Neural cell (in vitro differentiated cells): ENCODE measurements around the gene ZNF709. TPM values are rescaled to one million over a fixed set of nuclear protein-coding genes. Genes with fewer than 3 reads are reported as not detected.

Experiments used
- H2AFZ ChIP-seq: fragments of 200-600, 300-800 bp; sonication (generic), shearing (Covaris generic); 2 replicates; pipeline ENCODE4 v1.6.0; 2014; ENCODE audit warnings: low read depth, mild to moderate bottlenecking, antibody characterized with exemption, low read length, moderate library complexity
- H3F3A ChIP-seq: fragments of 200-600 bp; shearing (Covaris generic); 2 replicates; pipeline ENCODE4 v1.6.1; 2016; ENCODE audit warnings: mild to moderate bottlenecking, moderate library complexity, mixed read lengths, antibody characterized with exemption, low read length; ENCODE audit not compliant: insufficient read depth, poor library complexity, severe bottlenecking
- H3K27ac ChIP-seq: fragments of 200-600, 300-800 bp; sonication (generic), shearing (Covaris generic); 2 replicates; pipeline ENCODE4 v1.5.1; 2014; ENCODE audit warnings: mild to moderate bottlenecking, low read length, moderate library complexity
- H3K27me3 ChIP-seq: fragments of 300-800, 200-600 bp; sonication (generic), shearing (Covaris generic); 2 replicates; pipeline ENCODE4 v1.6.0; 2014; ENCODE audit warnings: mild to moderate bottlenecking, low read depth, low read length, moderate library complexity; ENCODE audit not compliant: insufficient read depth
- H3K36me3 ChIP-seq: fragments of 300-800, 200-600 bp; sonication (generic), shearing (Covaris generic); 2 replicates; pipeline ENCODE4 v1.5.1; 2014; ENCODE audit warnings: mild to moderate bottlenecking, antibody characterized with exemption, low read length, moderate library complexity; ENCODE audit not compliant: insufficient read depth
- H3K4me2 ChIP-seq: fragments of 300-800, 200-600 bp; sonication (generic), shearing (Covaris generic); 2 replicates; pipeline ENCODE4 v1.6.0; 2014; ENCODE audit warnings: mild to moderate bottlenecking, low read length
- H3K4me3 ChIP-seq: fragments of 300-800, 200-600 bp; sonication (generic), shearing (Covaris generic); 2 replicates; pipeline ENCODE4 v1.5.1; 2014; ENCODE audit warnings: mild to moderate bottlenecking, low read length, moderate library complexity
- H3K79me2 ChIP-seq: fragments of 200-600 bp; shearing (Covaris generic); replicated peaks from 2 replicates; pipeline ENCODE4 v1.6.0; 2014; ENCODE audit warnings: mild to moderate bottlenecking, low read length, moderate library complexity; ENCODE audit not compliant: insufficient read depth
- H3K9ac ChIP-seq: fragments of 300-800, 200-600 bp; sonication (generic), shearing (Covaris generic); 2 replicates; pipeline ENCODE4 v1.6.1; 2016; ENCODE audit warnings: mild to moderate bottlenecking, low read length, mixed read lengths
- H3K9me2 ChIP-seq: fragments of 200-600 bp; shearing (Covaris generic); 2 replicates; pipeline ENCODE4 v1.6.1; 2016; ENCODE audit warnings: mild to moderate bottlenecking, low read length, mixed read lengths; ENCODE audit not compliant: insufficient read depth
- H3K9me3 ChIP-seq: fragments of 200-600, 300-800 bp; sonication (generic), shearing (Covaris generic); 2 replicates; pipeline ENCODE4 v1.6.1; 2016; ENCODE audit warnings: mild to moderate bottlenecking, mixed run types, low read length, moderate library complexity, mixed read lengths
- H4K20me1 ChIP-seq: fragments of 200-600 bp; shearing (Covaris generic); 2 replicates; pipeline ENCODE4 v1.6.1; 2016; ENCODE audit warnings: mild to moderate bottlenecking, mixed run types; ENCODE audit not compliant: insufficient read depth
- EP300 ChIP-seq: fragments of 450-650 bp; conservative IDR thresholded peaks from 2 replicates; pipeline ENCODE4 v1.6.1; 2014; ENCODE audit warnings: antibody characterized with exemption, mild to moderate bottlenecking, moderate library complexity; ENCODE audit not compliant: poor library complexity, severe bottlenecking
- EZH2 ChIP-seq: fragments of 200-600, 300-800 bp; shearing (Covaris generic), sonication (generic); IDR thresholded peaks from 2 replicates; pipeline ENCODE4 v1.6.1; 2014; ENCODE audit warnings: antibody characterized with exemption, low read length, borderline replicate concordance, mild to moderate bottlenecking; ENCODE audit not compliant: insufficient read depth, poor library complexity, severe bottlenecking
- MXI1 ChIP-seq: fragments of 450-650 bp; conservative IDR thresholded peaks from 2 replicates; pipeline ENCODE4 v1.6.1; 2014; ENCODE audit warnings: antibody characterized with exemption, mild to moderate bottlenecking; ENCODE audit not compliant: poor library complexity, severe bottlenecking
- POLR2AphosphoS5 ChIP-seq: IDR thresholded peaks from 2 replicates; pipeline ENCODE4 v1.6.1; 2012
- RAD21 ChIP-seq: fragments of 450-650 bp; conservative IDR thresholded peaks from 2 replicates; pipeline ENCODE4 v1.6.1; 2014; ENCODE audit warnings: antibody characterized with exemption, mild to moderate bottlenecking, moderate library complexity
- SMC3 ChIP-seq: fragments of 450-650 bp; conservative IDR thresholded peaks from 2 replicates; pipeline ENCODE4 v1.6.1; 2014; ENCODE audit warnings: antibody characterized with exemption, mild to moderate bottlenecking, moderate library complexity; ENCODE audit not compliant: poor library complexity
- TAF1 ChIP-seq: IDR thresholded peaks from 2 replicates; pipeline ENCODE4 v1.6.1; 2012; ENCODE audit warnings: low read depth
- polyA minus RNA-seq: library from RNA; depleted of rRNA, polyadenylated mRNA; stranded (reverse); fragments of >200 nt; gene quantifications from 2 replicates; pipeline ENCODE4 v1.2.3, GENCODE V29; 2014
- polyA plus RNA-seq: library from polyadenylated mRNA; depleted of rRNA; stranded (reverse); fragments of >200 nt; gene quantifications from 2 replicates; pipeline ENCODE4 v1.2.3, GENCODE V29; 2014
- TF ChIP-seq, protein P1 (sequence below): fragments of 450-650 bp; IDR thresholded peaks from 2 replicates; pipeline ENCODE4 v1.5.1; 2014; ENCODE audit warnings: antibody characterized with exemption, mild to moderate bottlenecking, moderate library complexity; ENCODE audit not compliant: poor library complexity, severe bottlenecking
- TF ChIP-seq, protein P2 (sequence below): IDR thresholded peaks from 2 replicates; pipeline ENCODE4 v1.6.1; 2012; ENCODE audit warnings: borderline replicate concordance

Gene ZNF709
- polyA plus RNA-seq = 16.1 and 17.4 TPM in 2 replicates
- polyA minus RNA-seq = 50.2 and 54.2 TPM in 2 replicates

DNA sequence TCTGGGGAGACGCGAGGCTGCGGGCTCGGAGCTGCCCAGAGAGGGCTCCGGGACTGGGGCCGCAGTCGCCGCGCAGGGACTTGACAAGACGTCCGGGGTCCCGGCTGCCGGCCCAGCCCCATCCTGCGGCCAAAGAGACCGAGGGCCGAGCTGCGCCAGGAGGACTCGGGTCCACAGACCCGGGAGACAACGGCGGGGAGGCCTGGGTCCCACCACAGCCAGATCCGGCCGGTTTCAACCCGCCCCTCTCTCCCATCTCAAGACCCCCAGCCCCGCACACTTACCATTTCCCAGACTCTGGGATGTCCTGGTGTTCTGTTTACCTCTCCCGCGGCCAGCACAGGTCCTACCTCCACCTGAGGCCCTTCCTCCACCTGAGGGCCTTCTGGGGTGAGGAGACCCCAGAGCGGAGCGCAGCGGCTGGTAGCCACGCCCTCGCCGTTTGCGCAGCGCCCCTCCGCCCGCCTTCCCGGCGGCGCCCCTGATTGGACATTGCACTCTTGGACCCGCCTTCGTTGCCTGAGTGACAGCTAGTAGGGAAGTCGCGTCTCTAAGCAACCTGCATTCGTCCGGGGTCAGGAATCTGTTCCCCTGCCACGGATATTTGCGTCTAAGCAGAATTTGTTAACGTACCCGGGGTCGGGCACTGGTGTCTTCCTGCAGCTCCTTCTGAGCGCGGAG lies at the start of gene ZNF709:
ZNF709 (minus strand) TSS at position 446 of the 681 bp plus-strand sequence; CDS start at position 287, 159 bp downstream.
- peak within 1 kb of the TSS; percentile 97 for H3K9ac ChIP-seq
- H3K36me3 ChIP-seq = no peaks in the 10 kb centered on the region
- no peaks in the 10 kb centered on the region for H3K9me2 ChIP-seq
- no peaks in the 10 kb centered on the region for H3F3A ChIP-seq
- peaks cover 46% of the 10 kb centered on the region for H3K79me2 ChIP-seq
- no peaks in the 10 kb centered on the region for H3K9me3 ChIP-seq
- no peaks in the 10 kb centered on the region for H3K27me3 ChIP-seq
- no peak for TF ChIP-seq EP300
- peak; percentile 55 for TF ChIP-seq SMC3
- TF ChIP-seq POLR2AphosphoS5 = peak; percentile 98
- TF ChIP-seq RAD21 = peak; percentile 29
- TF ChIP-seq TAF1 = peak; percentile 92
- TF ChIP-seq, protein P1, sequence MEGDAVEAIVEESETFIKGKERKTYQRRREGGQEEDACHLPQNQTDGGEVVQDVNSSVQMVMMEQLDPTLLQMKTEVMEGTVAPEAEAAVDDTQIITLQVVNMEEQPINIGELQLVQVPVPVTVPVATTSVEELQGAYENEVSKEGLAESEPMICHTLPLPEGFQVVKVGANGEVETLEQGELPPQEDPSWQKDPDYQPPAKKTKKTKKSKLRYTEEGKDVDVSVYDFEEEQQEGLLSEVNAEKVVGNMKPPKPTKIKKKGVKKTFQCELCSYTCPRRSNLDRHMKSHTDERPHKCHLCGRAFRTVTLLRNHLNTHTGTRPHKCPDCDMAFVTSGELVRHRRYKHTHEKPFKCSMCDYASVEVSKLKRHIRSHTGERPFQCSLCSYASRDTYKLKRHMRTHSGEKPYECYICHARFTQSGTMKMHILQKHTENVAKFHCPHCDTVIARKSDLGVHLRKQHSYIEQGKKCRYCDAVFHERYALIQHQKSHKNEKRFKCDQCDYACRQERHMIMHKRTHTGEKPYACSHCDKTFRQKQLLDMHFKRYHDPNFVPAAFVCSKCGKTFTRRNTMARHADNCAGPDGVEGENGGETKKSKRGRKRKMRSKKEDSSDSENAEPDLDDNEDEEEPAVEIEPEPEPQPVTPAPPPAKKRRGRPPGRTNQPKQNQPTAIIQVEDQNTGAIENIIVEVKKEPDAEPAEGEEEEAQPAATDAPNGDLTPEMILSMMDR = peak; percentile 16
- TF ChIP-seq, protein P2, sequence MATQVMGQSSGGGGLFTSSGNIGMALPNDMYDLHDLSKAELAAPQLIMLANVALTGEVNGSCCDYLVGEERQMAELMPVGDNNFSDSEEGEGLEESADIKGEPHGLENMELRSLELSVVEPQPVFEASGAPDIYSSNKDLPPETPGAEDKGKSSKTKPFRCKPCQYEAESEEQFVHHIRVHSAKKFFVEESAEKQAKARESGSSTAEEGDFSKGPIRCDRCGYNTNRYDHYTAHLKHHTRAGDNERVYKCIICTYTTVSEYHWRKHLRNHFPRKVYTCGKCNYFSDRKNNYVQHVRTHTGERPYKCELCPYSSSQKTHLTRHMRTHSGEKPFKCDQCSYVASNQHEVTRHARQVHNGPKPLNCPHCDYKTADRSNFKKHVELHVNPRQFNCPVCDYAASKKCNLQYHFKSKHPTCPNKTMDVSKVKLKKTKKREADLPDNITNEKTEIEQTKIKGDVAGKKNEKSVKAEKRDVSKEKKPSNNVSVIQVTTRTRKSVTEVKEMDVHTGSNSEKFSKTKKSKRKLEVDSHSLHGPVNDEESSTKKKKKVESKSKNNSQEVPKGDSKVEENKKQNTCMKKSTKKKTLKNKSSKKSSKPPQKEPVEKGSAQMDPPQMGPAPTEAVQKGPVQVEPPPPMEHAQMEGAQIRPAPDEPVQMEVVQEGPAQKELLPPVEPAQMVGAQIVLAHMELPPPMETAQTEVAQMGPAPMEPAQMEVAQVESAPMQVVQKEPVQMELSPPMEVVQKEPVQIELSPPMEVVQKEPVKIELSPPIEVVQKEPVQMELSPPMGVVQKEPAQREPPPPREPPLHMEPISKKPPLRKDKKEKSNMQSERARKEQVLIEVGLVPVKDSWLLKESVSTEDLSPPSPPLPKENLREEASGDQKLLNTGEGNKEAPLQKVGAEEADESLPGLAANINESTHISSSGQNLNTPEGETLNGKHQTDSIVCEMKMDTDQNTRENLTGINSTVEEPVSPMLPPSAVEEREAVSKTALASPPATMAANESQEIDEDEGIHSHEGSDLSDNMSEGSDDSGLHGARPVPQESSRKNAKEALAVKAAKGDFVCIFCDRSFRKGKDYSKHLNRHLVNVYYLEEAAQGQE = peak; percentile 31
- TF ChIP-seq EZH2 = no peak
- TF ChIP-seq MXI1 = peak; percentile 71
- H3K27ac ChIP-seq = peak within 1 kb of the TSS; percentile 89
- no peaks in the 10 kb centered on the region for H4K20me1 ChIP-seq
- H3K4me3 ChIP-seq = peak within 1 kb of the TSS; percentile 93
- peak within 1 kb of the TSS; percentile 71 for H3K4me2 ChIP-seq
- peak within 1 kb of the TSS; percentile 74 for H2AFZ ChIP-seq

DNA sequence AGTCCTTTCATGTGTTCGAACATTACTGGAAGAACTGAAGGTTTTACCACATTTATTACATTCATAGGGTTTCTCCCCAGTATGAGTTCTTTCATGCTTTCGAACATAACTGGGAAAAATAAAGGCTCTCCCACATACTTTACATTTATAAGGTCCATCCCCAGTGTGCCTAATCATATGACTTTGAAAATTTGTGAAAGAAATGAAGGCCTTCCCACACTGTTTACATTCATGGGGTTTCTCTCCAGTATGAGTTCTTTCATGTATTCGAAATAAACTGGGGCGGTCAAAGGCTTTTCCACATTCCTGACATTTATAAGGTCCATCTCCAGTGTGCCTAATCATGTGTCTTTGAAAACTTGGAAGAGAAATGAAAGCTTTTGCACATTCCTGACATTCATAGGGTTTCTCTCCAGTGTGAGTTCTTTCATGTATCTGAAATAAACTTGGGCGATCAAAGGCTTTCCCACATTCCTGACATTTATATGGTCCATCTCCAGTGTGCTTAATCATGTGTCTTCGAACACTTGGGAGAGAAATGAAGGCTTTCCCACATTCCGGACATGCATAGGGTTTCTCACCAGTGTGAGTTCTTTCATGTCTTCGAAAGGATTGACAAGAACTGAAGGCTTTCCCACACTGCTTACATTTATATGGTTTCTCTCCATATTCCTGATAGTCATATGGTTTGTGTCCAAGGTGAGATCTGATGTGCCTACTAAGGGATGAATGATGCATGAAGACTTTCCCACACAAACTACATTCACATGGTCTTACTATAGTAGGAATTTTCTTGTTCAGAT lies 42.6 kb upstream of the ZNF709 start:
- peaks cover 49% of the 10 kb centered on the region for H3K36me3 ChIP-seq
- peaks cover 12% of the 10 kb centered on the region for H3K79me2 ChIP-seq
- H3F3A ChIP-seq = no peaks in the 10 kb centered on the region
- H3K9me3 ChIP-seq = peaks cover 49% of the 10 kb centered on the region
- TF ChIP-seq, protein P1 = no peak
- no peak for TF ChIP-seq POLR2AphosphoS5
- no peak for TF ChIP-seq EZH2
- TF ChIP-seq, protein P2 = no peak
- no peak for TF ChIP-seq SMC3
- TF ChIP-seq RAD21 = no peak
- TF ChIP-seq TAF1 = no peak
- TF ChIP-seq MXI1 = no peak
- H2AFZ ChIP-seq = no peak overlapping the region
- H3K4me3 ChIP-seq = no peak overlapping the region
- H3K9me2 ChIP-seq = no peaks in the 10 kb centered on the region
- H3K27ac ChIP-seq = no peak overlapping the region
- no peak overlapping the region for H3K9ac ChIP-seq
- no peak overlapping the region for H3K4me2 ChIP-seq
- H4K20me1 ChIP-seq = no peaks in the 10 kb centered on the region
- no peaks in the 10 kb centered on the region for H3K27me3 ChIP-seq
